Kidney (tissue), 14 donors: ENCODE data around the gene ARHGEF6. TPM values are rescaled to one million over a fixed set of nuclear protein-coding genes. Genes with fewer than 3 reads are reported as not detected.

Experiments used
- DNase-seq, 5 donors: peaks; one replicate each; pipeline ENCODE4 v3.0.0-alpha.2; 2013 to 2020
- FAIRE-seq: peaks from 2 replicates; lab custom pipeline; 2012; peaks lifted over from hg19 to GRCh38; lab: Jason Lieb, UNC
- H3K27ac ChIP-seq, 2 donors: one replicate each; pipeline ENCODE4 v1.7.0; 2013; ENCODE audit warnings: low read depth in 2 of 2, low read length in 2 of 2, inconsistent platforms in 1 of 2
- H3K27me3 ChIP-seq: one replicate; pipeline ENCODE4 v1.7.1; 2013; ENCODE audit warnings: low read length, inconsistent platforms; ENCODE audit not compliant: control insufficient read depth, insufficient read depth
- H3K36me3 ChIP-seq, 3 donors: one replicate each; pipeline versions ENCODE4 v1.7.0 to v1.7.1; 2013; ENCODE audit warnings: low read length in 3 of 3, control low read depth in 1 of 3, inconsistent platforms in 1 of 3; ENCODE audit not compliant: insufficient read depth in 3 of 3, control insufficient read depth in 2 of 3
- H3K4me1 ChIP-seq, 3 donors: one replicate each; pipeline versions ENCODE4 v1.7.0 to v1.7.1; 2013; ENCODE audit warnings: low read length in 3 of 3, inconsistent platforms in 1 of 3, low read depth in 1 of 3; ENCODE audit not compliant: control insufficient read depth in 2 of 3, insufficient read depth in 2 of 3
- H3K4me3 ChIP-seq, 3 donors: one replicate each; pipeline versions ENCODE4 v1.7.0 to v1.8.1; 2013; ENCODE audit warnings: low read length in 3 of 3, control low read depth in 1 of 3, inconsistent platforms in 1 of 3
- H3K9ac ChIP-seq, 3 donors: one replicate each; pipeline versions ENCODE4 v1.7.0 to v1.7.1; 2013; ENCODE audit warnings: low read length in 3 of 3, control low read depth in 1 of 3, inconsistent platforms in 1 of 3
- H3K9me3 ChIP-seq, 3 donors: one replicate each; pipeline versions ENCODE4 v1.7.0 to v1.7.1; 2013; ENCODE audit warnings: low read length in 3 of 3, control low read depth in 1 of 3, inconsistent platforms in 1 of 3; ENCODE audit not compliant: control insufficient read depth in 2 of 3, insufficient read depth in 1 of 3
- CTCF ChIP-seq: IDR thresholded peaks from 3 replicates; pipeline ENCODE4 v1.5.1; 2012; ENCODE audit warnings: mild to moderate bottlenecking, moderate library complexity, borderline replicate concordance; ENCODE audit not compliant: insufficient read depth; ENCODE audit errors: extremely low read depth
- intact Hi-C: fragments of 100-400 bp; cut with DNase I; formaldehyde crosslinking; loops from one replicate; pipeline ENCODE4 v1.11.1; 2022
- polyA plus RNA-seq: library from polyadenylated mRNA; stranded (reverse); fragments of 350-450 nt; fragmentation: Illumina TruSeq; extraction: RNeasy Lipid Tissue Mini Kit (QIAGEN cat#74804); gene quantifications from one replicate; pipeline ENCODE4 v1.2.3, GENCODE V29; 2014; ENCODE audit warnings: low read depth, low replicate concordance; ENCODE audit not compliant: insufficient read depth
- total RNA-seq: library from RNA; stranded (reverse); fragmentation: NEBNext Ultra II Directional; extraction: Animal tissue kit (Norgen Biotek cat#: 25700); gene quantifications from one replicate; pipeline ENCODE4 v1.2.1, GENCODE V29; 2021
- donor health status: control.
- donor health status: control.
- donor health status: control.
- donor health status: control.
- donor health status: control.
- donor health status: DM: yes; HTN: yes; CAD: no.
- donor health status: Normal renal cell carcinoma (clear cell type).

Gene ARHGEF6
- total and polyA plus RNA-seq, 2 donors from 2014 or later = 4.1 to 15.8 TPM

DNA sequence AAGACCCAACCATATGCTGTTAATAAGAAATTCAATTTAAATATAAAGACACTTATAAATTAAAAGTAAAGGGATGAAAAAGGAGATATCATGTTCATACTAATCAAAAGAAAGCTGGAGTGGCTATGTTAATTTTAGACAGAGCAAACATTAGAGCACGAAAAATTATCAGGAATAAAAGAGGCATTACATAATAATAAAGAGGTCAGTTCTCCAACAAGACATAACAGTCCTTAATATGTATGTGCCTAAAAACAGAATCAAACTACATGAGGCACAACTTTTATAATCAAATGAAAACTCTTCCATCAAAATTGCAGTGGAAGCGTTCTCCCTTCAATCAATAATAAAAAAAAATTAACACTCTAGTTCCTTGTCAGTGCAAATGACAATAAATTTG, 62.6 kb downstream of the ARHGEF6 start:
- DNase-seq (no peak), FAIRE-seq (peak; percentile 3)
- Histone ChIP-seq H3K36me3 (no peaks in the 10 kb centered on the region), H3K27me3 (no peaks in the 10 kb centered on the region), H3K9me3 (no peaks in the 10 kb centered on the region), H3K27ac (no peak overlapping the region), H3K4me3 (no peak overlapping the region), H3K4me1 (no peaks in the 10 kb centered on the region), H3K9ac (no peak overlapping the region)
- no peak for TF ChIP-seq CTCF
- intact Hi-C loops = no loop called here

DNA sequence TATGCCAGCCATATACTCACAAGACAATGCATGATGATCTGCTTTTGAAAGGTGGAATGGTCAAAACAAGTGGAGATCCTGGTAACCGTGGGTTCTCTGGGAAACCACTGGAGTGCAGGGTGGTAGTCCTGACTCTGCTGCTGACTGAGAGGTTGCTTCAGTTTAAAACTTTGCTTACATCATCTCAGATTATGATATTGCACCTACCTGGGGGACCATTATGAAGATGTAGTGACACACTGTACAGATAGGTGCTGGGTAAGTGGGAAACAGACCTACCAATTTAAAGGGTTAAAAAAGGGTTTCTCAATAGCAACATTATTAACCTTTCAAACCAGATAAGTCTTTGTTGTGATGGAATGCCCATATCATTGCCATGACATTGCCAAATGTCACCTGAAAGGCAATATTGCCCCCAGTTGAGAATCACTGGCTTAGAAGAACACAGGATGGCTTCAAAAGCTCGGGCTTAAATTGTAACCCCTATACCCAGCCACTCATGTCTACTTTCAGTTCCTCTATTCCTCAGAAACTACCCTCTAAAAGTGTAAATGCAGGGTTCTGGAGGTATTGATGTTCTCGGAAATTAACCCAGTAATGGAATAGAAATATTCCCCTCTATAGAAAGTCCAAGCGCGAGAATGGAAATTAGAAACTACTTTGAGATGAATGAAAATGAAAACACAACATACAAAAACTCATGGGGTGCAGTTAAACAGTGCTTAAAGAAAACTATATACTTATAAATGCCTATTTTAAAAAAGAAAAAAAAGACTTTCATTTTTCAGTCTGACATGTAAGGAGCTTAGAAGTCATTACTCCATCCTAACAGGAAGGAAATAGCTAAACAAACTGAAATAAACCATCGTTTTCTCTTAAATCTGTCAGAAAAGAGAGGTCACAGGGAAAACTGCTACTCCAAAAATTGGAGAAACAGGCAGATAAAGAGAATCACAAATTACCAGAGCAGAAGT, 65.8 kb downstream of the ARHGEF6 start:
- no peak for TF ChIP-seq CTCF
- DNase-seq (no peak), FAIRE-seq (no peak)
- Histone ChIP-seq H3K9ac (no peak overlapping the region), H3K4me3 (no peak overlapping the region), H3K27me3 (no peaks in the 10 kb centered on the region), H3K27ac (no peak overlapping the region), H3K9me3 (no peaks in the 10 kb centered on the region), H3K4me1 (no peaks in the 10 kb centered on the region), H3K36me3 (no peaks in the 10 kb centered on the region)
- intact Hi-C loops = no loop called here

DNA sequence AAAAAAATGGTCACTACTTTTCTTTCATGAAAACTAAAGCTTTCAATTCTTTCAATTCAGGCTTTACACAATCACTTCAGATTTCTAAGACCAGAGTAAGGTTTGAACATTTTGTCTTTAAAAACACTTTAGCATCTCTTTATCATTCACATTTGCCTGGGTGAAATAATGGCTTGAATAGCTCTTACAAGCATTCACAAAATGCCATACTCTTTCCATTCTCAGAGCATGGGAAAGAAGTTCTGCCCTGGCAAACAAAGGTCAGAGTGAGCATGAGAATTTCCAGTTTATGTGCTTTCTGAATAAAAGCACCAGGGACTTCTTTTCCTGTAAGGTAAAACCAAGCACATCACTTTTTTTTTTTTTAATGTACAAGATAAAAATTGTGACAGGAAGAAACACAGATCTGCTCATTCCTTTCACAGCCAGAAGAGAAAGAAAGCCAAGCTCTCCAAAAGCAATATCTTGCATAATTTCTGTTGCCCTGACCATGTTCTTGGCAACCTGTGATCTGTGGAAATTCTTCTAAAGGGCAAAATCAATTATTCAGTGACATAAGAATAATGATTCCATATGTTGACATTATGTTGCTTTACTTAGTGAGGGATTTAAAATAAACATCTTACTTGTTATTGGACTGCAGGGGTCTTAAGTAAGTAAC, 68.0 kb downstream of the ARHGEF6 start:
- no peak for TF ChIP-seq CTCF
- DNase-seq (no peak), FAIRE-seq (no peak)
- intact Hi-C loops = no loop called here
- H3K9me3 ChIP-seq = no peaks in the 10 kb centered on the region
- H3K36me3 ChIP-seq = no peaks in the 10 kb centered on the region
- H3K4me3 ChIP-seq = no peak overlapping the region
- H3K27ac ChIP-seq = no peak overlapping the region
- H3K4me1 ChIP-seq = no peaks in the 10 kb centered on the region
- no peaks in the 10 kb centered on the region for H3K27me3 ChIP-seq
- no peak overlapping the region for H3K9ac ChIP-seq
